HG02938 (cell line): Measurements from ENCODE around the gene SHISA6.

Experiments used
- ATAC-seq: cut with Tn5 transposase; IDR thresholded peaks from one replicate; pipeline ENCODE4 v1.9.1; 2021; ENCODE audit warnings: mild to moderate bottlenecking, moderate library complexity; ENCODE audit not compliant: unreplicated experiment

Gene SHISA6

GRCh38 chr17:11565591-11565990 is 324.6 kb downstream of the SHISA6 start:
- no peak for ATAC-seq

- no peak for ATAC-seq
Observed at GRCh38 chr17:11578998-11579397, 338.0 kb downstream of the SHISA6 start.

DNA sequence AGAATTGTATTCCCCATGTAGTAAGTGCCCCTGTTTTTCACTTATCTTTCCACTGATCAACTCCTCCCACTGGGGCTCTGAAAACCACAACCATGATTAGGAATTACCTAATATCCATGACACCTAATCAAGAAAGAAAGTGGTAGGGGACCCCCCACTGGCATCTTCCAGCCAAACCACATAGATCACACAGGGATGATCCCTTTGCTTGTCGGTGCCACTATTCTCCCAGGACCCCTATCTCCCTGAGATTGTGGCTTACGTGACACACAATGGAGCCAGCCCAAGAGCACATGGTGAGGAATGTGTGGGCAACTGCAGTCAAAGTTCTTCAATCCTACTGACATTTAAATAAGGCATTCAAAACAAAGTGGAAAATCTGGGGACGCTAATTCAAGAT is 339.7 kb downstream of the SHISA6 start:
- ATAC-seq: no peak

- ATAC-seq: no peak
Observed at GRCh38 chr17:11582217-11582616, 341.2 kb downstream of the SHISA6 start.

- no peak for ATAC-seq
Observed at GRCh38 chr17:11583306-11583992, 342.4 kb downstream of the SHISA6 start.

DNA sequence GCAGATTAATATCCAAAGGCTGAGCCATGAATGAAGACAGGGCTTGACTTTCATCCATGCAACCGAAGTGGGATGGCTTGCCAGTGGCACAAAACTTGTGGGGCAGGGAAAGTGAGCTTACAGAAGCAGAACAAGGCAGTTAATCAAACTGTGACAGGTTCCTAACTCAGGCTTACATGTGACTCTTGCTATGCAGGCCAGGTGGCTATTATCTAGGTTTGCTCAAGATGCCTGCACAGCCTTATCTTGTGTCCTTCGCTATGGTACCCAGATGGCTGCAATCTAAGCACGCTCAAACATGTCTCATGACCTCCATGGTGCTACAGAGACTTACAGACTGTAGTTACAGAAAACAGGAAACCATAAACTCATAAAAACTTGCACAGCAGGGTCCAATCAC is 348.7 kb downstream of the SHISA6 start:
- ATAC-seq: no peak

DNA sequence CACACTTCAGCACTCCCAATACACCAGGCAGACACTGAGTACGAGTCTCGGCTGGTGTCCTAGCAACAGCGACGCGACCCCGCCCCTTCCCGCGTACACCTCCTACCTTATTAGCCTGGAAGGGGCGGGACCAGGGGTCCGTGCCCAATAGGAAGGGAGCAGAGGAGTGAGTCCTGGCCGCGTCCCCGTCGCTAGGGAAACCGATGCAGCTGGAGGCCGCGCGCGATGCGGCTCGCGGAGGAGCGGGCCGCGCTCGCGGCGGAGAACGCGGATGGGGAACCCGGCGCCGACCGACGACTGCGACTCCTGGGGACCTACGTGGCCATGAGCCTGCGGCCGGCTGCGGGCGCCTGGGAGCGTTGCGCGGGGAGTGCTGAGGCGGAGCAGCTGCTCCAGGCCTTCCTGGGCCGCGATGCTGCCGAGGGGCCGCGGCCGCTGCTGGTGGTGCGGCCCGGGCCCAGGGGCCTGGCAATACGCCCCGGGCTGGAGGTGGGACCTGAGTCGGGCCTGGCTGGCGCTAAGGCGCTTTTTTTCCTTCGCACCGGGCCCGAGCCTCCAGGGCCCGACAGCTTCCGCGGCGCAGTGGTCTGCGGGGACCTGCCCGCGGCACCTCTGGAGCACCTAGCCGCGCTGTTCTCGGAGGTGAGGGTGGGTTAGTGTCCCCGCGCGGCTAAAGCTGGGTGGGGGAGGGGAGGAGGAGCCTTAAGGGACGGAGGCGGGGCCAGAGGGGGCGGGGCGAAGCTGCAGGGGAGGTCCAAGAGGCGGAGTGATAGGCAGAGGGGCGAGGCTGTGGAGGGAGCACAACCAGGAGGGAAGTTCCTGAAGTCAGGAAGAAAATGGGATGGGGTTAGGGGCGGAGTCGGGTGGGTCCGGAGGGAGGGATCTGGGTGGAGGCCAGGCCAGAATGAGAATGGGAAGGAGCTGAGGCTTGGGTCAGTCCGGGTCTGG is 357.5 kb downstream of the SHISA6 start, which contains the start of gene DNAH9:
Gene DNAH9 (plus strand): TSS at position 197 of the 948 bp plus-strand sequence. CDS start 29 bp downstream, at position 226.
- no peak for ATAC-seq

- no peak for ATAC-seq
Observed at GRCh38 chr17:11601661-11602060, 360.6 kb downstream of the SHISA6 start.

DNA sequence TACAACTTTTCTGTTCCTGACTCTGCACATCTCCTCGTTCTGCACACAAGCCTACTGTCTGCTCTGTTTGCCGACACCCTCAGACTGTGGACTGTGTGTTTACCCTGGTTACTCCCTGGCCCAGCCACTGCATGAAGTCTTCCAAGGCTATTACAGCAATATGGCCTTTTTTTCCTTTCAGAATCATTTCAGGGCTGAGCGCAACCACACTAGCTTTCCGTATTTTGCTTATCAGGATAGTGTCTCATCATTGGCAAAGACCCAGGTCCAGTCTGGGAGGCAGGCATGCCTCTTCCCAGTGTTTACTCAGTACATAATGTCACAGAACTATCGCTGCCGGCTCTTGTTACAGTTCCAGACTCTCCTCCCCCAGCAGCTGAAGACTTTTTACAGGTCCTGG is 367.4 kb downstream of the SHISA6 start:
- no peak for ATAC-seq

DNA sequence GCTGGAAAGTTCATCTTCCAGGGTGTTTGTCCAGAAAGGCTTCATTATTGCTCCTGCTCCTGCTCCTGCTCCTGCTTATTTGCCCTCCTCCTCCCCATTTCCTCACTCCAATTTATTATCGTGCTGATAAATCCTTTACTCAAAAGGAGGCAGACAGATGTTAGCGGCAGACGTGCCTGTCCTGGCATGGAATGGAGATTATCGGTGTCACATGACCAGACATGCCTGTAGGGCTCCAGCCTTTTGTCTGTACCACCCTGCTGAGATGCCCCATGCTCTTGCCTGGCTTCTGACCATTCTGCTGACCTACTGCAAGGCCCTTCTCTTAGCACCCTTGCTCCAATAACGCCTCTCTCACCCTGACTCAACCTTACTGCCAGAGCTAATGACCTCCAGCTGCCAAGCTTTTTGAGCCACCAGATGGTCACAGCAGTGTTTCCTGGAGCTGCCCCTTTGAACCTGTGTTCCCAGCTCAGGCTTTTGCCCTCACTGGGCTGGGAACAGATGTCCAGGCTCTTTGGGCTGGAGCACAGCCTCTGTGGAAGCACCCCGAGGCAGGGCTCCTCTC is 370.1 kb downstream of the SHISA6 start:
- ATAC-seq: no peak

DNA sequence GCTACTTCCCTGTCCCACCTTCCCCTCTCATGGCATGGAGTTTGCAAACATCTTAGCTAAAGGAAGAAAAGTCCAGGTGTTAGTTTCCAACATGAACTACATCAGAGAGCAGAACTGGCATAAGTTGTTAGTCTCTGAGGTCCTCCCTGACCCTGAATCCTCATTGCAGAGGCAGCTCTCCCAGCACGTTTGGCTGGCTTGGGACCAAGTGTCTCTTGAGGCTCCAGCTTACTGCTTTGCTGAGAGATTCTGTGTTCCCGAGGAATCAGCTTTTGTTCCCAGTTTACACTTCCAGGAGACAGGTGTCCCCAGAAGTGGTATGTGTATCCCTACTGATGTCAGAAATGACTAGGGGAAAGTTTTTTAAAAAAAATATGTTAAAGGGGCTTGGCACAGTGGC is 371.9 kb downstream of the SHISA6 start:
- no peak for ATAC-seq
